Stimulated activated CD4-positive, alpha-beta T cell treated with anti-CD3 and anti-CD28 coated beads, Interleukin-2, amount 100 ng/mL, for 4 hours (primary cell): ENCODE data around the gene PCNX3.
A peak's percentile ranks its signal among the peaks of the same experiment; 100 is the strongest.

Source experiments
- DNase-seq: peaks from one replicate; pipeline ENCODE4 v3.0.0-alpha.2; 2020; ENCODE audit warnings: low read depth

The PCNX3 gene

GRCh38 chr11:65580756-65581155, 34.8 kb upstream of the PCNX3 start:
- no peak for DNase-seq

- no peak for DNase-seq
Observed at GRCh38 chr11:65581928-65582327, 33.6 kb upstream of the PCNX3 start.

GRCh38 chr11:65583589-65583988, 32.0 kb upstream of the PCNX3 start:
- no peak for DNase-seq

- no peak for DNase-seq
Observed at GRCh38 chr11:65584106-65584505, 31.5 kb upstream of the PCNX3 start.

GRCh38 chr11:65584723-65585171, 30.8 kb upstream of the PCNX3 start:
- no peak for DNase-seq

GRCh38 chr11:65585396-65586246, 30.0 kb upstream of the PCNX3 start:
- DNase-seq, result no peak

- DNase-seq, result no peak
Observed at GRCh38 chr11:65586247-65586630, 29.3 kb upstream of the PCNX3 start.

GRCh38 chr11:65586676-65587075, 28.9 kb upstream of the PCNX3 start:
- no peak for DNase-seq

- DNase-seq, result peak; percentile 64
Observed at GRCh38 chr11:65588199-65589054, 27.1 kb upstream of the PCNX3 start.

GRCh38 chr11:65589444-65590239, 25.9 kb upstream of the PCNX3 start:
- DNase-seq, result no peak

- no peak for DNase-seq
Observed at GRCh38 chr11:65590240-65590738, 25.3 kb upstream of the PCNX3 start.

- DNase-seq, result no peak
Observed at GRCh38 chr11:65591939-65592857, 23.4 kb upstream of the PCNX3 start.

- no peak for DNase-seq
Observed at GRCh38 chr11:65592858-65593517, 22.6 kb upstream of the PCNX3 start.

- DNase-seq, result no peak
Observed at GRCh38 chr11:65593518-65594414, 21.8 kb upstream of the PCNX3 start.

- DNase-seq, result no peak
Observed at GRCh38 chr11:65595131-65595530, 20.4 kb upstream of the PCNX3 start.

GRCh38 chr11:65595543-65596281, 19.9 kb upstream of the PCNX3 start, which contains the start of gene KCNK7:
Gene KCNK7, minus strand, starts transcription at chr11:65595800. Its CDS starts 28 bp downstream, at chr11:65595772.
- no peak for DNase-seq

- no peak for DNase-seq
Observed at GRCh38 chr11:65596520-65596919, 19.1 kb upstream of the PCNX3 start.

- DNase-seq, result no peak
Observed at GRCh38 chr11:65598258-65598699, 17.3 kb upstream of the PCNX3 start.
